ENCODE results near the gene TOGARAM2. TPM values are rescaled to one million over a fixed set of nuclear protein-coding genes. Genes with fewer than 3 reads are reported as not detected.
A peak's percentile ranks its signal among the peaks of the same experiment; 100 is the strongest.

Gene TOGARAM2
- total RNA-seq, 1 donor from 2014 or later: not detected

DNA sequence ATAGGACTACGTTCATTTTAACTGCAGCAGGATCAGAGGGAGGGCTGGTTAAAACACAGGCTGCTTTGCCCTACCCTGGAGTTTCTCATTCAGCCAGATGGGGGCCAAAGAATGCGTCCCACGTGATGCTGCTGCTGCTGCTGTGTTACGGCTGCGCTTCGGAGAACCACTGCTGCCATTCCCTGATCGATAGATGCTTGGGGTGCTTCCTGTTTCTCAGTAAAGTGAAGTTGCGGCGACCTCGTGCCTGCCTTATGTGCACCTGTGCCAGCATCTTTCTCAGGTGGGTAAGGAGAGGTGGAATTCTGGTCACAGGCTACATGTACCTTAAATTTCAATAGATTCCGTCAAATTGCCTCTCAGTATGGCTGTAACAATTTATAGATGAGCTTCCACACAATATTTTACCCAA, 24.7 kb upstream of the TOGARAM2 start:
- Histone ChIP-seq H3K4me3 (ENCODE audit: low read depth, low read length) (no peak overlapping the region), H3K27me3 (ENCODE audit: control insufficient read depth, insufficient read depth, low read length) (no peaks in the 10 kb centered on the region), H3K36me3 (ENCODE audit: control insufficient read depth, insufficient read depth, low read length) (no peaks in the 10 kb centered on the region)
- no peak for DNase-seq (ENCODE audit: low read depth)
- TF ChIP-seq, protein P1, sequence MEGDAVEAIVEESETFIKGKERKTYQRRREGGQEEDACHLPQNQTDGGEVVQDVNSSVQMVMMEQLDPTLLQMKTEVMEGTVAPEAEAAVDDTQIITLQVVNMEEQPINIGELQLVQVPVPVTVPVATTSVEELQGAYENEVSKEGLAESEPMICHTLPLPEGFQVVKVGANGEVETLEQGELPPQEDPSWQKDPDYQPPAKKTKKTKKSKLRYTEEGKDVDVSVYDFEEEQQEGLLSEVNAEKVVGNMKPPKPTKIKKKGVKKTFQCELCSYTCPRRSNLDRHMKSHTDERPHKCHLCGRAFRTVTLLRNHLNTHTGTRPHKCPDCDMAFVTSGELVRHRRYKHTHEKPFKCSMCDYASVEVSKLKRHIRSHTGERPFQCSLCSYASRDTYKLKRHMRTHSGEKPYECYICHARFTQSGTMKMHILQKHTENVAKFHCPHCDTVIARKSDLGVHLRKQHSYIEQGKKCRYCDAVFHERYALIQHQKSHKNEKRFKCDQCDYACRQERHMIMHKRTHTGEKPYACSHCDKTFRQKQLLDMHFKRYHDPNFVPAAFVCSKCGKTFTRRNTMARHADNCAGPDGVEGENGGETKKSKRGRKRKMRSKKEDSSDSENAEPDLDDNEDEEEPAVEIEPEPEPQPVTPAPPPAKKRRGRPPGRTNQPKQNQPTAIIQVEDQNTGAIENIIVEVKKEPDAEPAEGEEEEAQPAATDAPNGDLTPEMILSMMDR (IDR thresholded peaks at IDR 0.05; ENCODE audit: insufficient read depth, low read length, poor library complexity, severe bottlenecking): peak; percentile 16

DNA sequence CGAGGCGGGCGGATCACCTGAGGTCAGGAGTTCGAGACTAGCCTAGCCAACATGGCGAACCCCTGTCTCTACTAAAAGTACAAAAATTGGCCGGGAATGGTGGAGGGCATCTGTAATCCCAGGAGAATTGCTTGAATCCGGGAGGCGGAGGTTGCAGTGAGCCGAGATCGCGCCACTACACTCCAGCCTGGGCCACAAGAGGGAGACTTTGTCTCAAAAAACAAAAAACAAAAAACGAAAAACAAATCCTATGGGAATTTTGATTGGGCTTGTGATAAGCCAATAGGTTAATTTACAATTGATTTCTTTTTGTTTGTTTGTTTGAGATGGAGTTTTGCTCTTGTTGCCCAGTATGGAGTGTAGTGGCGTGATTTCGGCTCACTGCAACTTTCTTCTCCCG, 24.2 kb upstream of the TOGARAM2 start:
- H3K4me3 ChIP-seq (ENCODE audit: low read depth, low read length): no peak overlapping the region
- TF ChIP-seq, protein P1 (IDR thresholded peaks at IDR 0.05; ENCODE audit: insufficient read depth, low read length, poor library complexity, severe bottlenecking): peak; percentile 25

DNA sequence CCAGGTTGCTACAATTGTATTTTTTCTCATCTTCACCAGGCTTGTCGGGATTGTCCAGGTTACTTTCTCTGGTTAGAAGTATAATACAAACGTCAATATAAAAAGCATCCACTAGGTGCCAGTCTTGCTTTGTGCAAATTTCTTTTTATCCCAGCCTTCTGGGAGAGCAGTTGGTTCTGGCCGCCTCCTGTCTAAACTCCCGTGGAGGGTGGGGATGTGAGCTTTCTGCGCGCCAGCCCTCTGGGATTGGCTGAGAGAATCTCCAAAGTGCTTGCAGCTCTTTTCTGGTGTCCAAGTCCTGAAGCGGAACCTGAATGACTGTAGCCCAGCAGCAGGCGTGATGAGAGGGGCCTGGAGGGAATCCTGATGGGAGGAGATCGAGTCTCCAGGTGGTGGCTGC, 22.4 kb upstream of the TOGARAM2 start:
- no peaks in the 10 kb centered on the region for H3K27me3 ChIP-seq (ENCODE audit: control insufficient read depth, insufficient read depth, low read length)
- no peaks in the 10 kb centered on the region for H3K36me3 ChIP-seq (ENCODE audit: control insufficient read depth, insufficient read depth, low read length)
- DNase-seq (ENCODE audit: low read depth): no peak
- TF ChIP-seq, protein P1 (IDR thresholded peaks at IDR 0.05; ENCODE audit: insufficient read depth, low read length, poor library complexity, severe bottlenecking): peak; percentile 57
- H3K4me3 ChIP-seq (ENCODE audit: low read depth, low read length): no peak overlapping the region

More for the DNA sequence above, 24.2 kb upstream of the TOGARAM2 start:
- Histone ChIP-seq H3K27me3 (ENCODE audit: control insufficient read depth, insufficient read depth, low read length) (no peaks in the 10 kb centered on the region), H3K36me3 (ENCODE audit: control insufficient read depth, insufficient read depth, low read length) (no peaks in the 10 kb centered on the region)
- DNase-seq (ENCODE audit: low read depth): no peak

DNA sequence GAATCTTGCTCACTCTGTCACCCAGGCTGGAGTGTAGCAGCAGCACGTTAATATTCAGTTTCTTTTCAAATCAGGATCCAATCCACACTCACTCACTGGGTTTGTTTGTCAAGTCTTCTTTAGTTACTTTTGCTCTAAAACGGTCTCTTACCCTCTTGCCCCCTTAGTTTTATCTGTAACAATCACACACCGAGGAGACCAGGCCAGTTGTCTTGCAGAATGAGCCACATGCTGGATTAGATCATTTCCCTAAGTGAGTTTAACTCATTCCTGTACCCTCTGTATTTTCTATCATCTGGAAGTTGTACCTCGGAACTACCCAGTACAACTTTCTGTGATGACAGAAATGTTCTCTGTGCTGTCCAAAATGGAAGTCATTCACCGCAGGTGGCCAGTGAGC, 20.7 kb upstream of the TOGARAM2 start:
- DNase-seq (ENCODE audit: low read depth): no peak
- no peaks in the 10 kb centered on the region for H3K36me3 ChIP-seq (ENCODE audit: control insufficient read depth, insufficient read depth, low read length)
- TF ChIP-seq, protein P1 (IDR thresholded peaks at IDR 0.05; ENCODE audit: insufficient read depth, low read length, poor library complexity, severe bottlenecking): no peak
- no peaks in the 10 kb centered on the region for H3K27me3 ChIP-seq (ENCODE audit: control insufficient read depth, insufficient read depth, low read length)
- H3K4me3 ChIP-seq (ENCODE audit: low read depth, low read length): no peak overlapping the region

DNA sequence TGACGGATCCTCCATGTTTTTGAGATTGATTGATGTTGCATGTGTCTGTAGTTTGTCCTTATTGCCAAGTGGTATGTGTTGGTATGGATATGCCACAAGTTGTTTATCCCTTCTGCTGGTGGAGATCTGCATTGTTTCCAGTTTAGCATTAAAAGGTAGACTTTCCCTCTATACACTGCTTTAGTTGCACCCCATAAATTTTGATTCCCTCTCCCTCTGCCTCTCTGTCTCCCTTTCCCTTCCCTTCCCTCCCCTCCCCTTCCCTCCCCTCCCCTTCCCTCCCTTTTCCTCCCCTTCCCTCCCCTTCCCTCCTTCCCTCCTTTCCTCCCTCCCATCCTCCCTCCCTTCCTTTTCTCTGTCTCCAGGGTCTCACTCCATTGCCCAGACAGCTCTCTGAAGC, 18.6 kb upstream of the TOGARAM2 start:
- no peak for DNase-seq (ENCODE audit: low read depth)
- H3K27me3 ChIP-seq (ENCODE audit: control insufficient read depth, insufficient read depth, low read length): no peaks in the 10 kb centered on the region
- no peaks in the 10 kb centered on the region for H3K36me3 ChIP-seq (ENCODE audit: control insufficient read depth, insufficient read depth, low read length)
- TF ChIP-seq, protein P1 (IDR thresholded peaks at IDR 0.05; ENCODE audit: insufficient read depth, low read length, poor library complexity, severe bottlenecking): no peak
- no peak overlapping the region for H3K4me3 ChIP-seq (ENCODE audit: low read depth, low read length)

DNA sequence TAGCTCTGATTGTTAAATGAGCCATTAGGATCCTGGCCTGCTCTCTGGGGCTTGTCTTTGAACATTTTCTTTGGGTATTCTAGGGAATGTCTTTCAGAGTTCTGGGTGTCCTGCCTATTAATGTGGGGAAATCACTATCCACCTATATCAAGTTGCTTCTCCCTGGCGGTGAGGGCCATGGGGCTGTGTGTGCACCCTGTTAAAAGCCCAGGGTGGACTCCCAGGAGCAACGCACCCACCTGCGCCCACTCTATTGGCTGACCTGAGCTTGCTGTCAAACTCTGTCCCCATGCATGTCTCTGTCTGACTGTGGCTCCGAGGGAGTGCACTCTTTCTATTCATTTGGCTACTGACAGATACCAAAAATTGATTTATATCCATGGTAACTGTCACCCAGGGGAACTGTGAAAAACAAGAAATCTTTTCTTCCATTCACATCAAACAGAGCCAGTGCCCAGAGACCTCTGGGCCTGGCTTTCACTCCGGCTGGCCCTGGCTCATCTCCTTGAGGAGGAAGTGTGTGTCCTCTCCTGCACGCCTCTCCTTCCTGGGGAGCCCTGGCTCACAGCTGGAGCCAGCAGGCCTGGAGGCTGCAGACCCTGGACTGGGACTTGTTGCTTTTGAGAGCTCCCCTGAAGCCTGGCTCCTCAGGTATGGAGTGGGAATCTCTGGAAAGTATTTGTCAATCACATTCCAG, 10.5 kb upstream of the TOGARAM2 start:
- no peaks in the 10 kb centered on the region for H3K27me3 ChIP-seq (ENCODE audit: control insufficient read depth, insufficient read depth, low read length)
- TF ChIP-seq, protein P1 (IDR thresholded peaks at IDR 0.05; ENCODE audit: insufficient read depth, low read length, poor library complexity, severe bottlenecking): no peak
- H3K36me3 ChIP-seq (ENCODE audit: control insufficient read depth, insufficient read depth, low read length): no peaks in the 10 kb centered on the region
- DNase-seq (ENCODE audit: low read depth): no peak
- H3K4me3 ChIP-seq (ENCODE audit: low read depth, low read length): no peak overlapping the region

Data from kidney epithelial cell (primary cell).